Neural cell (in vitro differentiated cells): ENCODE results near the gene TMEM87A.

ENCODE experiments used
- MXI1 ChIP-seq: fragments of 450-650 bp; conservative IDR thresholded peaks from 2 replicates; pipeline ENCODE4 v1.6.1; 2014; ENCODE audit warnings: antibody characterized with exemption, mild to moderate bottlenecking; ENCODE audit not compliant: poor library complexity, severe bottlenecking
- TF ChIP-seq, protein P1 (sequence below): fragments of 450-650 bp; IDR thresholded peaks from 2 replicates; pipeline ENCODE4 v1.5.1; 2014; ENCODE audit warnings: antibody characterized with exemption, mild to moderate bottlenecking, moderate library complexity; ENCODE audit not compliant: poor library complexity, severe bottlenecking
- TF ChIP-seq, protein P2 (sequence below): IDR thresholded peaks from 2 replicates; pipeline ENCODE4 v1.6.1; 2012; ENCODE audit warnings: borderline replicate concordance

- TF ChIP-seq, protein P1, sequence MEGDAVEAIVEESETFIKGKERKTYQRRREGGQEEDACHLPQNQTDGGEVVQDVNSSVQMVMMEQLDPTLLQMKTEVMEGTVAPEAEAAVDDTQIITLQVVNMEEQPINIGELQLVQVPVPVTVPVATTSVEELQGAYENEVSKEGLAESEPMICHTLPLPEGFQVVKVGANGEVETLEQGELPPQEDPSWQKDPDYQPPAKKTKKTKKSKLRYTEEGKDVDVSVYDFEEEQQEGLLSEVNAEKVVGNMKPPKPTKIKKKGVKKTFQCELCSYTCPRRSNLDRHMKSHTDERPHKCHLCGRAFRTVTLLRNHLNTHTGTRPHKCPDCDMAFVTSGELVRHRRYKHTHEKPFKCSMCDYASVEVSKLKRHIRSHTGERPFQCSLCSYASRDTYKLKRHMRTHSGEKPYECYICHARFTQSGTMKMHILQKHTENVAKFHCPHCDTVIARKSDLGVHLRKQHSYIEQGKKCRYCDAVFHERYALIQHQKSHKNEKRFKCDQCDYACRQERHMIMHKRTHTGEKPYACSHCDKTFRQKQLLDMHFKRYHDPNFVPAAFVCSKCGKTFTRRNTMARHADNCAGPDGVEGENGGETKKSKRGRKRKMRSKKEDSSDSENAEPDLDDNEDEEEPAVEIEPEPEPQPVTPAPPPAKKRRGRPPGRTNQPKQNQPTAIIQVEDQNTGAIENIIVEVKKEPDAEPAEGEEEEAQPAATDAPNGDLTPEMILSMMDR: no peak
- TF ChIP-seq, protein P2, sequence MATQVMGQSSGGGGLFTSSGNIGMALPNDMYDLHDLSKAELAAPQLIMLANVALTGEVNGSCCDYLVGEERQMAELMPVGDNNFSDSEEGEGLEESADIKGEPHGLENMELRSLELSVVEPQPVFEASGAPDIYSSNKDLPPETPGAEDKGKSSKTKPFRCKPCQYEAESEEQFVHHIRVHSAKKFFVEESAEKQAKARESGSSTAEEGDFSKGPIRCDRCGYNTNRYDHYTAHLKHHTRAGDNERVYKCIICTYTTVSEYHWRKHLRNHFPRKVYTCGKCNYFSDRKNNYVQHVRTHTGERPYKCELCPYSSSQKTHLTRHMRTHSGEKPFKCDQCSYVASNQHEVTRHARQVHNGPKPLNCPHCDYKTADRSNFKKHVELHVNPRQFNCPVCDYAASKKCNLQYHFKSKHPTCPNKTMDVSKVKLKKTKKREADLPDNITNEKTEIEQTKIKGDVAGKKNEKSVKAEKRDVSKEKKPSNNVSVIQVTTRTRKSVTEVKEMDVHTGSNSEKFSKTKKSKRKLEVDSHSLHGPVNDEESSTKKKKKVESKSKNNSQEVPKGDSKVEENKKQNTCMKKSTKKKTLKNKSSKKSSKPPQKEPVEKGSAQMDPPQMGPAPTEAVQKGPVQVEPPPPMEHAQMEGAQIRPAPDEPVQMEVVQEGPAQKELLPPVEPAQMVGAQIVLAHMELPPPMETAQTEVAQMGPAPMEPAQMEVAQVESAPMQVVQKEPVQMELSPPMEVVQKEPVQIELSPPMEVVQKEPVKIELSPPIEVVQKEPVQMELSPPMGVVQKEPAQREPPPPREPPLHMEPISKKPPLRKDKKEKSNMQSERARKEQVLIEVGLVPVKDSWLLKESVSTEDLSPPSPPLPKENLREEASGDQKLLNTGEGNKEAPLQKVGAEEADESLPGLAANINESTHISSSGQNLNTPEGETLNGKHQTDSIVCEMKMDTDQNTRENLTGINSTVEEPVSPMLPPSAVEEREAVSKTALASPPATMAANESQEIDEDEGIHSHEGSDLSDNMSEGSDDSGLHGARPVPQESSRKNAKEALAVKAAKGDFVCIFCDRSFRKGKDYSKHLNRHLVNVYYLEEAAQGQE: no peak
- TF ChIP-seq MXI1: no peak
Measured at GRCh38 chr15:42166225-42166940, 106.8 kb downstream of the TMEM87A start.
